ENCODE measurements around the gene RELN. TPM values are rescaled to one million over a fixed set of nuclear protein-coding genes. Genes with fewer than 3 reads are reported as not detected.

RELN gene
- total RNA-seq, 1 experiment from 2014 or later: 0.02 TPM

DNA sequence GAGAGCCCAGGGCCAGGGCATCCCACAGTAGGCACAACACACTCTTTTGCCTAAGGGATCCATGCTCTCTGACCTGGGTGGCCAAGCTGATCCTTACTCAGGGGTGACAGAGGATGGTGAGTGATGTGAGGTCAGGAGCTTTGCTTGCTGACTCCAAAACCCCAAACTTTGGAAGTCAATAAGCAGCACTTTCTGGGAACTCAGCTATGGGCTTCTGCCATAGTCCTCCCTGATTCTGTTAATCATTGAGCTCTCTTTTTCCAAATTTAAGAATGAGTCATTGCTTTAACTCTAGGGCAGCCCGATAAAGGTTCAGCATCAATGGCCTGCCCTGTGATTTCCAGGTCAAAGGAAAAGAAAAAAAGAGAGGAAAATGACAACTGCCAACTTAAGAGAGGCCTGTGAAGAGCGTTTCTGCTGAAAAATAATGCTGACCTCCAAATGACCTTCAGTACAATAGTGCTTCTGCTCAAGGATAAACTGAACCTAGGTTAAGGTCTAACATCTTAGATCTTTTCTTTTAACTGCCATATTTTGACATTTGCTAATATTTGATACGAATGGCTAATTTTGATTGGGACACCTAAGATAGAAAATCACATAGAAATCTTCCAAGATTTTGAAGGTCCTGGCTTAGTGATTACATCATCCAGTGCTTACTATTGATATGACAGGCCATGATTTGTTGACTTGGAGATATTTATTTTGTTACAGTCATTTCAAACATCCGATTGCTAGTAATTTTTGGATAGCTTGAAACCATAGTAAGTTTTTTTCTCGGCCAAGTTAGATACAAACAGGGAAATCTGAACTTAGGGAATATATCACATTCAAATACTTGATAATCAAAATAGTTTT is 20.8 kb upstream of the RELN start:
- Histone ChIP-seq H2BK12ac (ENCODE audit: insufficient read length, low read depth, low read length) (no peak overlapping the region), H4K91ac (ENCODE audit: insufficient read length, low read depth, low read length) (no peak overlapping the region), H3K9ac (ENCODE audit: extremely low read depth, insufficient read length, low read length) (no peak overlapping the region), H2AFZ (ENCODE audit: low read length) (no peak overlapping the region), H3K79me2 (ENCODE audit: insufficient read depth, low read length) (no peaks in the 10 kb centered on the region), H3K23me2 (ENCODE audit: insufficient read length, low read depth, low read length, poor library complexity, severe bottlenecking) (no peaks in the 10 kb centered on the region), H3K27ac (ENCODE audit: insufficient read length, low read depth, low read length) (no peak overlapping the region), H4K5ac (ENCODE audit: insufficient read length, low read depth, low read length) (no peak overlapping the region), H3K27me3 (ENCODE audit: insufficient read depth, low read length) (no peaks in the 10 kb centered on the region), H3T11ph (ENCODE audit: low read length) (no peak overlapping the region), H3K4me1 (ENCODE audit: insufficient read depth, low read length) (no peaks in the 10 kb centered on the region), H3K14ac (ENCODE audit: insufficient read depth, low read length) (no peak overlapping the region), H2BK120ac (ENCODE audit: low read depth, low read length, poor library complexity, severe bottlenecking) (no peak overlapping the region), H3K23ac (ENCODE audit: insufficient read length, low read depth, low read length) (no peak overlapping the region), H3K4me2 (ENCODE audit: insufficient read depth, insufficient read length, low read length) (no peak overlapping the region), H2BK5ac (ENCODE audit: insufficient read length, low read length) (no peak overlapping the region), H4K8ac (replicated peaks; ENCODE audit: insufficient read length, low read depth, low read length) (no peak overlapping the region), H3K9me3 (ENCODE audit: control insufficient read depth, low read depth, low read length) (no peaks in the 10 kb centered on the region), H3K4ac (ENCODE audit: low read depth, low read length) (no peak overlapping the region), H3K79me1 (ENCODE audit: insufficient read depth, low read depth, low read length, poor library complexity, severe bottlenecking) (no peaks in the 10 kb centered on the region), H2AK5ac (ENCODE audit: insufficient read length, low read length) (no peak overlapping the region), H2BK20ac (ENCODE audit: low read depth, low read length, poor library complexity, severe bottlenecking) (no peak overlapping the region), H3K56ac (ENCODE audit: insufficient read length, low read depth, low read length) (no peak overlapping the region), H2BK15ac (ENCODE audit: low read depth, low read length) (no peak overlapping the region), H4K20me1 (ENCODE audit: control insufficient read depth, insufficient read depth, insufficient read length) (no peaks in the 10 kb centered on the region), H3K18ac (ENCODE audit: insufficient read length, low read depth, low read length) (no peak overlapping the region)
- Mint-ChIP-seq H3K4me3 (no peak overlapping the region), H3K4me1 (peaks cover 0 to 3% of the 10 kb centered on the region in 2 experiments; a peak in 2 of 4 replicates), H3K27ac (no peak overlapping the region; a peak in 1 of 7 replicates), H3K36me3 (ENCODE audit: insufficient read depth in 1 of 3, low read depth in 3 of 3) (no peaks in the 10 kb centered on the region), H3K27me3 (ENCODE audit: low read depth) (no peaks in the 10 kb centered on the region; the same call in 1 of the 2 replicates), H3K9me3 (no peaks in the 10 kb centered on the region)
- no CpG with 5 or more reads among the region's 5 CpGs for WGBS (ENCODE audit: extremely low coverage, insufficient read length, low lambda C conversion rate)
- TF ChIP-seq, protein P1, sequence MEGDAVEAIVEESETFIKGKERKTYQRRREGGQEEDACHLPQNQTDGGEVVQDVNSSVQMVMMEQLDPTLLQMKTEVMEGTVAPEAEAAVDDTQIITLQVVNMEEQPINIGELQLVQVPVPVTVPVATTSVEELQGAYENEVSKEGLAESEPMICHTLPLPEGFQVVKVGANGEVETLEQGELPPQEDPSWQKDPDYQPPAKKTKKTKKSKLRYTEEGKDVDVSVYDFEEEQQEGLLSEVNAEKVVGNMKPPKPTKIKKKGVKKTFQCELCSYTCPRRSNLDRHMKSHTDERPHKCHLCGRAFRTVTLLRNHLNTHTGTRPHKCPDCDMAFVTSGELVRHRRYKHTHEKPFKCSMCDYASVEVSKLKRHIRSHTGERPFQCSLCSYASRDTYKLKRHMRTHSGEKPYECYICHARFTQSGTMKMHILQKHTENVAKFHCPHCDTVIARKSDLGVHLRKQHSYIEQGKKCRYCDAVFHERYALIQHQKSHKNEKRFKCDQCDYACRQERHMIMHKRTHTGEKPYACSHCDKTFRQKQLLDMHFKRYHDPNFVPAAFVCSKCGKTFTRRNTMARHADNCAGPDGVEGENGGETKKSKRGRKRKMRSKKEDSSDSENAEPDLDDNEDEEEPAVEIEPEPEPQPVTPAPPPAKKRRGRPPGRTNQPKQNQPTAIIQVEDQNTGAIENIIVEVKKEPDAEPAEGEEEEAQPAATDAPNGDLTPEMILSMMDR (conservative IDR thresholded peaks at IDR 0.05): no peak
- no peak for DNase-seq

All from H9 (cell line).